ENCODE measurements around the gene TYRO3. TPM values are rescaled to one million over a fixed set of nuclear protein-coding genes. Genes with fewer than 3 reads are reported as not detected.
"Not testable (repeated sequence)": the region's sequence is repeated elsewhere in the genome, so short reads cannot be mapped to it uniquely, and the experiment has no call there.

Gene TYRO3
- total RNA-seq, 2 donors from 2014 or later: 4.1 to 8.5 TPM

DNA sequence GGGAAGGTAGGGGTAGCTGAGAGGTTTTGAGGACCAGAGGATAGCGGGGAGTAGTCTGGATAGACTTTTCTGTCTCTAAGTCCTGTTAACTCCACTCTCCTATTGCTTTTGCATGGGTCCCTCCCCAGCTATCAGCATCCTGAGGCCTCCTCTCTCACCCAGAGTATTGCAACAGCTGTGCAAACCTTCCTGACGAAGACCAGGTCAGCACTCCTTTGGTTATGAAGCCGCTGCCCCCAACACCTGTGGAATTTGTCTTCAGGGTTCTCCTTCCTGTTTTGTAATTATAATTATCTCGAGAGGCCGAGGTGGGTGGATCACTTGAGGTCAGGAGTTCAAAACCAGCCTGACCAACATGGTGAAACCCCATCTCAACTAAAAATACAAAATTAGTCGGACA, 24.8 kb downstream of the TYRO3 start:
- Histone ChIP-seq H3K4me3 (no peak overlapping the region), H3K27me3 (no peaks in the 10 kb centered on the region), H3K4me1 (peaks cover 0 to 17% of the 10 kb centered on the region in 2 donors), H3K36me3 (no peaks in the 10 kb centered on the region), H3K9me3 (no peaks in the 10 kb centered on the region), H3K27ac (no peak overlapping the region)
- TF ChIP-seq, protein P1, sequence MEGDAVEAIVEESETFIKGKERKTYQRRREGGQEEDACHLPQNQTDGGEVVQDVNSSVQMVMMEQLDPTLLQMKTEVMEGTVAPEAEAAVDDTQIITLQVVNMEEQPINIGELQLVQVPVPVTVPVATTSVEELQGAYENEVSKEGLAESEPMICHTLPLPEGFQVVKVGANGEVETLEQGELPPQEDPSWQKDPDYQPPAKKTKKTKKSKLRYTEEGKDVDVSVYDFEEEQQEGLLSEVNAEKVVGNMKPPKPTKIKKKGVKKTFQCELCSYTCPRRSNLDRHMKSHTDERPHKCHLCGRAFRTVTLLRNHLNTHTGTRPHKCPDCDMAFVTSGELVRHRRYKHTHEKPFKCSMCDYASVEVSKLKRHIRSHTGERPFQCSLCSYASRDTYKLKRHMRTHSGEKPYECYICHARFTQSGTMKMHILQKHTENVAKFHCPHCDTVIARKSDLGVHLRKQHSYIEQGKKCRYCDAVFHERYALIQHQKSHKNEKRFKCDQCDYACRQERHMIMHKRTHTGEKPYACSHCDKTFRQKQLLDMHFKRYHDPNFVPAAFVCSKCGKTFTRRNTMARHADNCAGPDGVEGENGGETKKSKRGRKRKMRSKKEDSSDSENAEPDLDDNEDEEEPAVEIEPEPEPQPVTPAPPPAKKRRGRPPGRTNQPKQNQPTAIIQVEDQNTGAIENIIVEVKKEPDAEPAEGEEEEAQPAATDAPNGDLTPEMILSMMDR (IDR thresholded peaks at IDR 0.05): no peak
- DNase-seq (ENCODE audit: low spot score): no peak

DNA sequence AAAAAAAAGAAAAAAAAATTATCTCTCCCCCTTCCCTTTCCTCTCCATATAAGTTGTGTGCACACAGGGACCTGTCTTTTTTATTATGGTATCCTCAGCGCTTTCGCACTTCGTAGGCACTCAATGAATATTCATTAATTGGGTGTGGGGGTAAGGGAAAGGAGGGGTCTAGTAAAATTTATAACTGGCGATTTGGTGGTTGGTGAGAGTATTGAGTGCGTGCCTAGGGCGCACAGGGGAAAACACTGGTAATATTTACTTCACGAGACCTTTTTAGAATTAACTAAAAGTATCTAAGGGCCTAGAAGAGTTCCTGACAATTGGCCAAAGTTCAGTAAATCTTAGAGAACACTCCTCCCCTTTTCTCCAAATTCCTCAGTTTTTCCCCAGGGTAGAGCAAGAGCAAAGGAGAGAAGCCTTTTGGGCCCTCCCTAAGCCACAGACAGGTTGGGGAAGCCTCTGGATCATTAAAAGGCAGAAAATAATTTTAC, 25.7 kb downstream of the TYRO3 start:
- no peaks in the 10 kb centered on the region for H3K27me3 ChIP-seq
- peaks cover 0 to 12% of the 10 kb centered on the region in 2 donors for H3K4me1 ChIP-seq
- no peak for DNase-seq (ENCODE audit: low spot score)
- no peaks in the 10 kb centered on the region for H3K9me3 ChIP-seq
- H3K27ac ChIP-seq: peak overlapping the region; percentile 41 to 59
- peak overlapping the region; percentile 24 to 55 for H3K4me3 ChIP-seq
- no peaks in the 10 kb centered on the region for H3K36me3 ChIP-seq
- TF ChIP-seq, protein P1 (IDR thresholded peaks at IDR 0.05): no peak

DNA sequence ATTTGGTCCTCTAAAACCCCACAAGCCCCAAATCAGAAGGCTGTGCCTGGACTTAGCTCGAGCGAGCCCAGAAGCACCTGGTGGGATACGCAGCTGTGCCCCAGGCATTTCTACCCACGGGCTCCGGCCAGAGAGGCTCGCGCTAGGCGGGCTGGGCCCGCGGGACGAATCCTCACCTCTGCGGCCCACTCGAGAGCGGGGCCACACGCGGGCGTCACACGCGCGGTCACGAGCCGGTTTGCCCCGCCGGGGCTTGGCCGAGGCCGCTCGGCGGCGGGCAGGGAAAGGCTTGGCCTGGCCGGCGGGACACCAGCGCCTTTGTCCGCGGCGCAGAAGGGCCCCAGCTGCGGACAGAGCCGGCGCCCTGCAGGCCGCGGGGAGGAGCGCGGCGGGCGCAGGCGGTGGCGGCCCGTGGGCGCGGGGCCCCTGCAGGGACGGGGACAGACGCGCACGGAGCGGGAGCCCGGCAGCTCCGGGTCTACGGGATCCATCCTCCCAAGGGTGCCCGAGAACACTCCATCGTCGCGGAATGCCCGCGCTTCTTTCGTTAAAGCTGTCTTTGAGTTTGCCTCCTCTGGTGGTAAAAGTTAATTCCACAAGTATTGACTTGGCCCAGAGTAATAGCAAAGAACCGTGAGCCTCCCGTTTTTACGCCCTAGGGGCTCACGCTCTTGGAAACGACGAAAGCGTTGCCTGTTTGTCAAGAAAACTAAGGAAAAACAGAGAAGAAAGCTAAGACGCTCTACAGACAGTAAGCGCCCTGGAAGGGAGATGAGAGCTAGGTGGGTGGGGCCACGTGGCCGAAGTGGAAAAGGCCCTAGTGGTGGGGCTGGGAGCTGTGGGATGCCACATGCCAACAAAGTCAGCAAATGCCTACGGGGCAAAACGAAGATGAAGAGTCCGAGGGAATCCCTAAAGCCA, 26.4 kb downstream of the TYRO3 start:
- peaks cover 0 to 12% of the 10 kb centered on the region in 2 donors for H3K4me1 ChIP-seq
- TF ChIP-seq, protein P1 (IDR thresholded peaks at IDR 0.05): peak in 1 of 2 donors; percentile 60
- peak overlapping the region; percentile 41 to 59 for H3K27ac ChIP-seq
- H3K27me3 ChIP-seq: no peaks in the 10 kb centered on the region
- no peaks in the 10 kb centered on the region for H3K36me3 ChIP-seq
- peak overlapping the region; percentile 24 to 55 for H3K4me3 ChIP-seq
- DNase-seq (ENCODE audit: low spot score): peak; percentile 66
- no peaks in the 10 kb centered on the region for H3K9me3 ChIP-seq

DNA sequence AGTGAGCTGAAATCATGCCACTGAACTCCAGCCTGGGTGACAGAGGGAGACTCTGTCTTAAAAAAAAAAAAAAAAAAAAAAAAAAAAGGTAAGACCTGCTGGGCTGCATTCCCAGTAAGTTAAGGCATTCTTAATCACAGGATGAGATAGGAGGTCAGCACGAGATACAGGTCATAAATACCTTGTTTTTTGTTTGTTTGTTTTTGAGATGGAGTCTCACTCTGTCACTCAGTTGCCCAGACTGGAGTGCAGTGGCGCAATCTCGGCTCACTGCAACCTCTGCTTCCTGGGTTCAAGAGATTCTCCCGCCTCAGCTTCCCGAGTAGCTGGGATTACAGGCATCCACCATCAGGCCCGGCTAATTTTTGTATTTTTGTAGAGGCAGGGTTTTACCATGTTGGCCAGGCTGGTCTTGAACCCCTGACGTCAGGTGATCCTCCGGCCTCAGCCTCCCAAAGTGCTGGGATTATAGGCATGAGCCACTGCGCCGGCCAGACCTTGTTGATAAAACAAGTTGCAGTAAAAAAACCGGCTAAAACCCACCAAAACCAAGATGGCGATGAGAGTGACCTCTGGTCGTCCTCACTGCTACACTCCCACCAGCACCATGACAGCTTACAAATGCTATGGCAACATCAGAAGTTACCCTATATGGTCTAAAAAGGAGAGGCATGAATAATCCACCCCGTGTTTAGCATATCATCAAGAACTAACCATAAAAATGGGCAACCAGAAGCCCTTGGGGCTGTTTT, 27.7 kb downstream of the TYRO3 start:
- peaks cover 0 to 12% of the 10 kb centered on the region in 2 donors for H3K4me1 ChIP-seq
- not testable (repeated sequence) for H3K9me3 ChIP-seq; H3K36me3 ChIP-seq; H3K27me3 ChIP-seq; H3K4me3 ChIP-seq; H3K27ac ChIP-seq; DNase-seq (ENCODE audit: low spot score)

DNA sequence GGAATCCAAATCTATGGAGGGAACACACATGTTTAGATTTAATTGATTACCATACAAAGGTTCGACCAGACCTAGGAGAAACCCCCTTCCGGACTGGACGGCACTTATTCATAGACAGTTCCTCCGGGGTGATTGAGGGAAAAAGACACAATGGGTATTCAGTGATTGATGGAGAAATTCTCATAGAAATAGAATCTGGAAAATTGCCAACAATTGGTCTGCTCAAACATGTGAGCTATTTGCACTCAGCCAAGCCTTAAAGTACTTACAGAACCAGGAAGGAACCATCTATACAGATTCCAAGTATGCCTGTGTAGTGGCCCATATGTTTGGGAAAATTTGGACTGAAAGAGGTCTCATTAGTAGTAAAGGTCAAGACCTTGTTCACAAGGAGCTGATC, 30.0 kb downstream of the TYRO3 start:
- not testable (repeated sequence) for H3K27ac ChIP-seq; H3K36me3 ChIP-seq; H3K9me3 ChIP-seq; H3K4me3 ChIP-seq; DNase-seq (ENCODE audit: low spot score); H3K27me3 ChIP-seq
- peaks cover 0 to 12% of the 10 kb centered on the region in 2 donors for H3K4me1 ChIP-seq

DNA sequence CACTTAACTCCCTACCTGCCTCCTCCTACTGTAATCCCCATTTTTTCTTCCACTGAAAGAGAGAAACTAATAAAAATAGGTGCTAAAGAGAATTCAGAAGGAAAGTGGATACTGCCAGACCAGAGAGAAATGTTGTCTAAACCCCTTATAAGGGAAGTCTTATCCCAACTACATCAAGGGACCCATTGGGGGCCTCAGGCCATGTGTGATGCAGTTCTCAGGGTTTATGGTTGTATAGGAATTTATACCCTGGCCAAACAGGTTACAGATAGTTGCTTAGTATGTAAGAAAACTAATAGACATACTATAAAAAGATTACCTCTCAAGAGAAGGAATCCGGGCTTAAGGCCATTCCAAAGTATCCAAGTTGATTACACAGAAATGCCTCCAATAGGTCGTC, 30.6 kb downstream of the TYRO3 start:
- peaks cover 0 to 12% of the 10 kb centered on the region in 2 donors for H3K4me1 ChIP-seq
- DNase-seq (ENCODE audit: low spot score); H3K27me3 ChIP-seq; H3K4me3 ChIP-seq; H3K9me3 ChIP-seq; H3K27ac ChIP-seq; H3K36me3 ChIP-seq: not testable (repeated sequence)

DNA sequence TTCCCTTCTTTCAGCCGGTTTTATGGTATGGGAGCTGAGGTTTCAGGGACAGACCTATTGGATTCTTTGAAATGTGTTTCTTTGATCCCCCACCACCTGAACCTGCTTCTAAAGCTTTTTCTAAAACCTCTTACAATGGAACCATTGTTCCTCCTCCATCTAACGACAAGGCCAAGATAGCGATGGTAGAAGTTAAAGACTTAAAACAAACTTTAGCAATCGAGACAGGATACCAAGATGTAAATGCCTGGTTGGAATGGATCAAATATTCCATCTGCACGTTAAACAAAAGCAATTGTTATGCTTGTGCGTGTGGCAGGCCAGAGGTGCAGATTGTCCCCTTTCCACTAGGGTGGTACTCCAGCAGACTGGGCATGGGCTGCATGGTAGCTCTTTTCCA, 32.2 kb downstream of the TYRO3 start:
- not testable (repeated sequence) for H3K27ac ChIP-seq; DNase-seq (ENCODE audit: low spot score); H3K36me3 ChIP-seq; H3K4me1 ChIP-seq; H3K27me3 ChIP-seq; H3K4me3 ChIP-seq; H3K9me3 ChIP-seq

DNA sequence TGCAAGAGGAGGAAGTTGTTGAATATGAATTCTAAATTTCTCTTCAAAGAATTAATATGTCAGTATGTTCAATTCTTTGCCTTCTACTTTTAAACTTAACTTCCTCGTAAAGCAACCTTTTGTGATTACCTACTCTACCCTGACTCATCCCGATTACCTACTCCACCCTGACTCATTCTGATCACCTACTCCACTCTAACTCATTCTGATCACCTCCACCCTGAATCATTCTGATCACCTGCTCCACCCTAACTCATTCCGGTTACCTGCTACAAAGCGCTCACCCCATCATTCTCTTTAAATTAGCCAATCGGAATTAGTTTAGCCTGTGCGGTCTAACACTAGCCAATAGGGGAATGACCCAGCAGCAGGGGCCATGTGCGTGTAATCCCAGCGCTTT, 33.7 kb downstream of the TYRO3 start:
- not testable (repeated sequence) for H3K4me1 ChIP-seq; H3K27ac ChIP-seq; H3K4me3 ChIP-seq; H3K9me3 ChIP-seq; H3K36me3 ChIP-seq; H3K27me3 ChIP-seq; DNase-seq (ENCODE audit: low spot score)
